GM18519 (cell line): Measurements from ENCODE around the gene RFC5.
A peak's percentile ranks its signal among the peaks of the same experiment; 100 is the strongest.
"Not testable (repeated sequence)": the region's sequence is repeated elsewhere in the genome, so short reads cannot be mapped to it uniquely, and the experiment has no call there.

Experiments used
- ATAC-seq: cut with Tn5 transposase; IDR thresholded peaks from one replicate; pipeline ENCODE4 v1.9.1; 2021; ENCODE audit warnings: mild to moderate bottlenecking, moderate library complexity; ENCODE audit not compliant: unreplicated experiment, low FRiP score

Gene RFC5

DNA sequence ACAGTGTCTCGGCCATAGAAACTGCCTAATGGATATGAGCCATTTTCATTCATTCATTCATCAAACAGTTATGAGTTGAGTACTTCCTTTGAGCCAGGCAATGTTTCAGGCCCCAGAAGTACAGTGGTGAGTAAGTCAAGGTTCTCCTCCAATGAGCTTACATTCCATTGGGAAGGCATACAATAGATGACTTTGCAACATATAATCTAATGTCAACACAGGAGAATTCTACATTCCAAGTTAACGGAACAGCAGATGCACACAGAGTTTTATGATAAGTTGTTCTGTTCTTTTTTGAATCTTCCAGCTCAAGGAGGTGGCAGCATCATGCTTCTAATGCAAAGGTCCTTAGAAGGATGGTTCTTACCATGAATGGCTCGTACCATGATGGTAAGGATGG lies 3.2 kb upstream of the RFC5 start:
- no peak for ATAC-seq

DNA sequence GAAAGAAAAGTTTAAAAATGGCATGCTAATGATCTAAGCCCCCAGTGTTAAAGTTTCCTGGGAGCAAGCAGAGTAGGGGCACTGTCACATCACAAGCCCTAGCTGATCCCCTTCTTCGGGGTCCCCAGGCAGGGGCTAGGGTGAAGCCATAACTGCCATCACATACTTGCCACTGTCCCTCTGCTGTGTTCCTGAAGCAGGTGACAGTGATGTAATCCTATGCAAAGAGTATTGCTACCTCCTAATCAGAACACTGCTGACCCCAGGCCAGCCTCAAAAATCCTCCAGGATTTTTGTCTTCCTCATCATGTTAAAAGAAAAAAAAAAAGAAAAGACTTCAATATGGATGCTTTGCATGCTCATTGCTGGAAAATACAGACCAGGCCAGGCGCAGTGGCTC lies 1.2 kb upstream of the RFC5 start:
- ATAC-seq: no peak

DNA sequence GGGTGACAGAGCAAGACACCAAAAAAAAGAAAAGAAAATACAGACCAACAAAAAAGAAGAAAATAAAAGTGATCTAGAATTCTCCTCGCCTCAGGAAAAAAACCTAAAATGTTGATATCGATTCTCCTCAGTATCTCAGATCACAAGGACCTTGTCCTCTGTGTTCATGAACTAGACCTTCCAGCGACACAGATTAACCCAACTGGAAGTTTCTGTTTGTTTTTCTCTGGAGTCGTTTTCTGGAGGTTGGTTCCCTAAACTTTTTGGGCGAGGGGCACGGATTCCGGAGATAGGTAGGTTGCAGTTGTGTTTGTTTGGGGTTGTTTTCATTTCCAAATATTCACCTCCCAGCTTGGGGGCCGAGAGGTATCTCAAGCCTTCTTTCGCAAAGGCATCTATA lies 559 bp upstream of the RFC5 start:
- no peak for ATAC-seq

DNA sequence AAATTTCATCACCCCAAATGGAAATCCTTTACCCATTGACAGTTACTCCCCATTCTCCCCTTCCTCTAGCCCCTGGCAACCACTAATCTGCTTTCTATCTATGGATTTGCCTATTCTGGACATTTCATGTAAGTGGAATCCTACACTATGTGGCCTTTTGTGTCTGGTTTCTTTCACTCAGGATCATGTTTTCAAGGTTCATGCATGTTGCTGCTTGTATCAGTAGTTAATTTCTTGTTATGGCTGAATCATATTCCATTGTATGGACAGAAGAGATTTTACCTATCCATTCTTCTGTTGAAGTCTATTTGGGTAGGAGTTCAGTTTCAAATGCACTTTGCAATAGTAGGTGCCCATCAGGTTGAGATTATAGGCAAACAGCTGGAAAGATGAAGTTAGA lies 1.4 kb downstream of the RFC5 start:
- no peak for ATAC-seq

DNA sequence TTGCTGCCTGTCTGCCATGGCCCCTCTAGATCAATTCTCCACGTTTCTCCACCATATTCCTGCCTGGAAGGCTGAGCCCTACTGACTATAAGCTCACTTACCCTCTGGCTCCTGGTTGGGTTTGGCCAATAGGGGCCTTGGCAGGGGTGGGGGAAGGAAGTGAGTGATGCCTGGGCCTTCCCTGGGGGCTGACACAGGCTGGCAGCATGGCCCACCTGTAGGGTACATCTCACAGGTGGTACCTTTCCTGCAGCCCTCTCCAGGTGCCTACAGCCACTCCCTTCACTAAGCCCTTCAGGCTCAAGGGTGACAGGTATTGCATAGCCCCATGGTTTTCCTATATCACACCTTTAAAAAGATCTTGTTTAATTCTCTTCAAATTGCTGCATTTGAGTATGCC lies 3.5 kb downstream of the RFC5 start:
- ATAC-seq: no peak

DNA sequence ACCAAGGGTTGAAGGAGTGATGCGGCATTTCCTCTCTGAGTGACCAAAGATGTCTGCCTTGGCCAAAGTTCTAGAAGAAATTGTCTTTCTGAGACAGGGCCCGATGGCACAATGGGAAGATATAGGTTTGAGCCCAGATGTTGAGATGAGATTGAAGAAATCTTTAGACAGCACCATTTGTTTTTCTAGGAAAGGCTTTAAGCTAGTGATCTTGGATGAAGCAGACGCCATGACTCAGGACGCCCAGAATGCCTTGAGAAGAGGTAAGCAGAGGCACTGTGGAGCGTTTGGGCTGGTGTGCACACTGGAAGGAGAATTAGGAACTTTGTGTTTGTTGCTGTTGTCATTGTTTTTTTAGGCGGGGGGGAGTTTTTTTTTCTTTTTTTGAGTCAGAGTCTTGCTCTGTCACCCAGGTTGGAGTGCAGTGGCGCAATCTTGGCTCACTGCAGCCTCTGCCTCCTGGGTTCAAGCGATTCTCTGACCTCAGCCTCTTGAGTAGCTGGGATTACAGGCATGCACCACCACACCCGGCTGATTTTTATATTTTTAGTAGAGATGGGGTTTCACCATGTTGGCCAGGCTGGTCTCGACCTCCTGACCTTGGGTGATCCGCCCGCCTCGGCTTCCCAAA lies 5.7 kb downstream of the RFC5 start:
- ATAC-seq: not testable (repeated sequence)

DNA sequence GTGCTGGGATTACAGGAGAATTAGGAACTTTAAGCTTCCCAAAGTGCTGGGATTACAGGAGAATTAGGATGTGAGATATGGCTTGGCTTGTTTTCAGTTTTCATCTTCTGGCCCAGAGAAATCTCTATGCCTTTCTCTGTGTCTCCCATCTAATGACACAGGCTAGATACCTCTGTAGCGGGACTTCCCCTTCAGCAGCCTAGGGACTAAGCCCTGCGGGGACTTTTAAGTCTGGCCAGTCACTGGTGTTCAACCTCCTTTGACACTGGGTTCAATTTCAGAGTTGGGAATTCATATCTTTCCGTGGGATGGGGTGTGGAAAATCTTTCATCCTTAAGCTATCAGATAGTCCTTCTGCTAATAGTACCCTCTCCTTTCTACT lies 6.2 kb downstream of the RFC5 start:
- ATAC-seq: no peak

DNA sequence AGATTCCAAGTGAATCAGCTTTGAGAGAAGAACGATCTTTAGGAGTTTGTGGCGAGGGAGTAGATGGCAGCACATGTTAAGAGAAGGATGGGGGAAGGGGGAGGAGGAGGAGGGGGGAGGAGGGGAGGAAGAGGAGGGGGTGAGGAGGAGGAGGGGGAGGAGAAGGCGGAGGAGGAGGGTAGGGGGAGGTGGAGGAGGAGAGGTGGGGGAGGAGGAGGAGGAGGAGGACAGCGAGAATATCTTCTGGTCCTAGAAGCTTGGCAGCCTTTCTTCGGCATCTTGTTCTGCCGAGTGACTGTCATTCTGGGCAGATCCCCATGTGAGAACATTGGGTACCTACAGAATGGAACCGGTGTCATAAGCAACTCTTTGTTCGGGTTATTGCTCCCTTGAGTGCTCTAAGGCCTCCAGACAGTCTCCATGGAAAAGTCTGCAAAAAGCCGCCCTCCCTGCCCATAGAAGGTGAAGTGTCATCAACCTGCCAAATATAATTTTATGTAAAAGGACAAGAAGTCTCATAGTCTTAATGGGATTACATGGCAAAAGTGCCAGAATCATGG lies 6.9 kb downstream of the RFC5 start:
- ATAC-seq: no peak

DNA sequence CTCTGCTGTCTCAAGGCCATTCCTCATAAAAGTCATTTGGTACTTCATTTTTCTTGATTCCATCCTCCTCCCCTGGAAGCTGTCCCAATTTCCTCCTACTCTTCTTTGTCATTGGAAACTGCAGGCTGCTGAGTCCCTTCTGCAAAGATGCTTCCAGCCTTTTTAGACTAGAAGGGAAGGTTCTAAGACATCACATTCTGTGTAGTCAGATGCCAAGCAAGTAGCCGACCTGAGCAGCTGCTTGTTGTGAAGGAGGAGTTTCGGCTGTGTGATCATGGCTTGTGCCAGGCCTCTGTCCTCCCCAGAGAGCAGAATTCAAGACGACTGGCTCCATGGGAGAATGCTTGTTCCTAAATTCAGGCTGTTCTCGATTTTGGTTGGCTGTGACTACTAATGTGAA lies 8.7 kb downstream of the RFC5 start:
- no peak for ATAC-seq

DNA sequence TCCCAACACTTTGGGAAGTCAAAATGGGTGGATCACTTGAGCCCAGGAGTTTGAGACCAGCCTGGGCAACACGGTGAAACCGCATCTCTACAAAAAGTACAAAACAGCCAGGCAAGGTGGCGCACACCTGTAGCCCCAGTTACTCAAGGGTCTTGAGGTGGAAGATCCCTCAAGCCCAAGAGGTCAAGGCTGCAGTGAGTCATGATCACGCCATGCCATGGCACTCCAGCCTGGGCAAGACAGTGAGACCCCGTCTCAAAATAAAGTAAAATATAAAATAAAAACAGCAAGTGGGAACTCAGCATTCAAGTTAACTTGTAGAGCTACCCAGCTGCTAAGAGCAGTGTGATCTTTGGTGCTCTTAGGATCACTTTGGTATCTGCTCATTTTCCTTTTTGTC lies 12.7 kb downstream of the RFC5 start:
- ATAC-seq: no peak

DNA sequence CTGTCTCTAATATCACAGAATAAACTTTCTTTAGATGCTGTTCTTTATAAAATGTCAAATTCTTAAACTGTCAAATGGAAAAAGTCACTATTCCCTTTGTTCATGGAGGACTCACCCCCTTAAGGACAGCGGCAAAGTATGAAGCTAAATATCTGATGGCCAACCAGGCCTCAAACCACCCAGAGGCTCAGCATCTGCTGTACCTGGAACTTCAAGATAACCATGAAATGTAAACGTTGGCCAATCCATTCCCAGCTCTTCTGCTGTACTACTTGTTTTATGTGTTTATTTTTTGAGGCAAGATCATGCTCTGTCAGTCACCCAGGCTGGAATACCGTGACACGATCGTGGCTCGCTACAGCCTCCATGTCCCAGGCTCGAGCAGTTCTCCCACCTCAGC lies 15.7 kb downstream of the RFC5 start:
- no peak for ATAC-seq

DNA sequence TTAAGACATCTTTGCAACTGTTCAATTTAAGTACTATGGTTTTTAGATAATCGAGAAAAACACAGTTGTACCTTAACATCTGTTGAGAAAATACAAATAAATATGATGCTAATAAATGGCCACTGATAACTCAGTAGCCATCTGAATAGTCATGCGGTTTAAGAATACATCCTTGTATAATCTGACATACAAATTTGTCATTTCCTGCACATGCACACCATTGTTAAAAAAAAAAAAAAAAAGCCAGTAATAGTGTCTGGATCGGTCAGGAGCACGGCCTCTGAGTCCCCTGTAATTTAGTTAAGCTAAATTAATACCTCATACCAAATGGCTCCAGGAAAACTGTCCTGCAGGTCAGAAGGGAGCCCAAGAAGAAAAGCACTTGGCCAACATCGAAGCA lies 16.8 kb downstream of the RFC5 start:
- no peak for ATAC-seq

DNA sequence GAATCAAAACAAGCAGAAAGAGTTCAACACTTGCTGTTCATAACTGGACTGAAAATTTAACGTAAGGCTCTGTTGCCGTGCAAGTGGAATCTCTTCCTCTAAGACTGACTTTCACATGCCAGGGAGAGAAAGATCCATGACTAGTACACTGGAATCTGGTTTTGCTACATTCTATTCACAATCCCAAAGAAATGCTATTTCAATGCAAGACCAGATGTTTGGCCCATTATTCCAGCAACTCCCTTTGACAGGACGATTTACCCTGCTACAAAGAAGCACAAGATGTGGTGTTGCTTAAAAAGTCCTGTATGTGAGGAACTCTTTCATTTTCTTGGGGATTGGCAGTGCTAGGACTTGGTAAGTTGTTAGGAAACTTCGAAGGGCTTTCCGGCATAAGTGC lies 17.4 kb downstream of the RFC5 start:
- ATAC-seq: no peak

DNA sequence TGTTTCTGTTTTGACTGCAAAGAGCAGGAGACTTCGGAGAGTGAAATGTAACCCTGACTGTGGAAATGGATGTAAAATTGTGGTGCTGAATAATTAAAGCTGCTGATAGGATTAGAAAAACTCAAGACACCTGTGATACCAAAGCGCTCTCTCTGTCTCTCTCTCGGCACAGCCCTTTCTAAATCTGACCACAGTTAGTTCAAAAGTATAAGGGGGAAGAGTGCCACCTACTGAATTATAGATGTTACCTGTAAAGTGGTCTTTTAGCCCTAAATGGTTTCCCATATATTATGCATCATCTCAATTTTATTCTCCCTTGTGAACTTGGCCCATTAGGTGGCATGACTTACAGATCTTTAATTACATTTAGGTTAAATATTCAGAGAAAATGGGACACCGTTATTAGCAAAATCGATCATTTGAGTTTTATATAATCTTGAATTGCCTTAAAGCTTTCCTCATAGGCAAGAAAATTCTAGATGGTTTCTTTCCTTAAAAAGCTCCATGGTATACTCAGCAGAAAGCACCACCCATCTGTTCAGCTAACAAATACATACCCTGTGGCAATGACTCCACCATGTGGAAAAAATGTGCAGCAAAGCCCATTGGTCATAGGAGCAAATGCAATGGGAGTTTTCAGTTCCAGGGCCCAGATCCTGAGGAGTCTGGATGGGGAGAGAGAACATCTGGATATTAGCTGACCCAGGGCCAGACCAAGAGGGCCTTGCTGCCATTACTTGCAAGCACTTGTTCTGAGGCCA lies 18.1 kb downstream of the RFC5 start:
- no peak for ATAC-seq

DNA sequence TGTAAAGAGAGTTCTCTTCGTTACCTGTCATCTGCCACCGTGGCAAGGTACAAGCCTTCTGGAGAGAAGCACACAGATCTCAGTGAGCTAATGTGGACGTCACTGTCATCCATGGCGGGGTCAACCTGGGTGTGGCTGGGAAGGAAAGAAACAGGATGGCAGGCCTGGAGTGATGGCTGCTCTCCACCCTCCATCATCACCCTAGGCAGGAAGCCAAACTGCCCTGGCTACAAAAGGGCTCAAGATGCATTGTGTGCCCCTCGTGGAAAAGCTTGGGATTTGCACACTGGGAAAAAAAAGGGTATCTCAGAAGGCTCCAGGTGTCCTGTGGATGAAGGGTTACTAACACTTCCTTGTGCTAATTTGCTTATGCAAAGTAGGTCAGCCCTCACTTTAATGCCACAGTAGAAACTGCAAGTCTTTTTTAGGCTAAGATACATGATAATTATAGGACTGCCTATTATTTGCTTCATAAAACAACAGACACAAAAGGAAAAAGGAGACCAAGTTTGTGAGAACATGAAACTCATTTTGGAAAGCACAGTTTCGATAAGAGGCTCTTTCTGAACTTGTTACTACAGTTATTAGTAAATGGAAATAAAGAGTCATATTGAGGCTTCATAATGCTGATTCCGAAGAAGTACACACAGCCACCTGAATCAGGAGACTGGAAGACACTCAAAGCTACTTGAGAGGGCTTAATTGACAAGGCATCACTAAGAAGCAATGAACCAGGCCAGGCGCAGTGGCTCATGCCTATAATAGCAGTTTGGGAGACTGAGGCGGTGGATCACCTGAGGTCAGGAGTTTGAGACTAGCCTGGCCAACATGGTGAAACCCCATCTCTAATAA lies 18.9 kb downstream of the RFC5 start:
- ATAC-seq: peak; percentile 89

DNA sequence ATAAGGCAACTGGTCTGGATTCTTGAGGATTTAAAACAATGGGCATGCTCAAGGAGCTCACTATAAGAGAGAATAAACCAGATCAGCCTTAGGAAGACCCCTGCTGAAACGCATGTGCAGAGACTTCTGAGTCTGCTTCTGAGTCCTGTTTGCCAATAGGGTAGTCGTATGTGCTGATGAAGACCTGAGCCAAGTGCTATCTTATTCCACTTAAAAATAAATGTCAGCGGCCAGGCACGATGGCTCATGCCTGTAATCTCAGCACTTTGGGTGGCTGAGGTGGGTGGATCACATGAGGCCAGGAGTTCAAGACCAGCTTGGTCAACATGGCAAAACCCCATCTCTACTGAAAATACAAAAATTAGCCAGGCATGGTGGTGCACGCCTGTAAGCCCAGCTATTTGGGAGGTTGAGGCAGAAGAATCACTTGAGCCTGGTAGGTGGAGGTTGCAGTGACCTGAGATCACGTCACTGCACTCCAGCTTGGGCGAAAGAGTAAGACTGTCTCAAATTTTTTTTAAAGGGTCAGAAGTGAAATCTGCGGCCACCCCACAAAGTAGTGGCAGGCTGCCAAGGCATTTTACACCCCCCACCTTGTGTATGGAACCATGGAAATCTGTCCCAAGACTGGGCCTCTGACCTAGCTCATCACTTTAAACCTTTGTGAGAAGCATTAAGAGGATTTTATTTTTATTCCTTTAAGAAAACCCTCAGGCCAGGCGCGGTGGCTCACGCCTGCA lies 20.3 kb downstream of the RFC5 start:
- ATAC-seq: no peak

DNA sequence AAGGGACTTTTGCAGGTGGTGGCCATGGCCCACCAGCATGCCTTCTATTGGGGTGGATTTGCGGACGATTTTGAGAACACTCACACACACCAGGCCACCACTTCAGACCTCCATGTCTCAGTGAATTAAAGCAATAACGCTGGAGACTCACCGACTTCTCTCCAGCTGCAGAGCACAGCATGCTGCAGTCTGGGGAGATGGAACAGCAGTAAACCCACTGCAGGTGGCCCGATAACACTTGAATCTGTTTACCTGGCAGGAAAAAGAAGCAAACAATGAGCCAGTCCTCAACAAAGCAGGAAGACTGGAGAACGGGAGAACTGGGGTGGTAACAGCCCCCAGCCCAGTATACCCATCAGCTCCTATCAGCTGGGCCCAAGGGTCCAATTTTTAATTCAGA lies 21.6 kb downstream of the RFC5 start:
- ATAC-seq: no peak

DNA sequence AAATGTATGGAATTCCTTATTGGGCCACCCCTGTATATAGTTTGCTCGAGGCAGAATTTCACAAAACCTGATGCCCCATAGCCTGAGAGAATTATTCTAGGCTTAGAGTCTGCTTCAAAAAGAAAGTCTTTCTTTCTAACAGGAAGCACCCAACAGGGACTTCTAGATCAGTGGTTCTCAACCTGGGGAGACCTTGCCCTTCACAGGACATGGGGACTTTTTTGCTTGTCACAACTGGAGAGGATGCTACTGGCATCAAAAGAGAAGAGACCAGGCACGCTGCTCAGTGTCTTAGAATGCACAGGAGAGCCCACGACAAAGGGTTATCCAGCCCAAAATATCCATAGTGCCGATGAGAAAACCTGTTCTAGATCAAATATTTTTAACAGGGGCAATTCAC lies 25.6 kb downstream of the RFC5 start:
- ATAC-seq: no peak

DNA sequence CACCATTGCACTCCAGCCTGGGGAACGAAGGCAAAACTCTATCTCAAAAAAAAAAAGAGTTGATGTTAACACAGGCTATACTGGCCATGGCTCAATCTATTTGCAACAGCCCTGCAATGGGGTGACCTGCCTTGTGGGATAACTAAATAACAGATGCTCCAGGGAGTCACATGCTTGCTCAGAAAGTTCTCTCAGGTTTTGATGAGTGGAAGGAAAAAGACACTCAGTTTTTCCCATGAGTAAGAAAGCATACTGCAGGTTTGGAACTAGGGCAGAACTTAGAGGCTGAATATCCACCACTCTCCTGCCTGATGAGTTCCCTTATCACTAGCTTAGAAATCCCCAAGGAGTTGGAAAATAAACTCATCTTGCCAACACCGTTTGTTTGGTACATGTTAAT lies 27.6 kb downstream of the RFC5 start:
- no peak for ATAC-seq

DNA sequence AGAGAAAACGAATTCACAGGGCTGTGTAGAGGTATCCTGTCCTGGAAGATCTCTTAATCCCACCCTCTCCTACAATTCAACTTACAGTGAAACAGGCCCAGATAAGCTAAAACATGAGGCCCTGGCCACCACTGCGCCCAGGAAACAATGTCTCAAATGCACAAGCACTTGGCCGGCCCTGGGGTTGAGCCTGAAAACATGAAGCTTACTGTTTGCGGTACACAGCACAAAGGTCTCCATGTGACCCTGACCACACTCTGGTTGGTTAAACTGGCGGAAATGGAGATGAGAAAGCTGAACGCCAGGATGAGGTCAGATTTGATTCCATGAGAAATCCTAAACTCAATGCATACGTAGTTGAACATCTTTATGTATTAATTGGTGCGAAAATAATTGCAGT lies 28.1 kb downstream of the RFC5 start:
- ATAC-seq: no peak

DNA sequence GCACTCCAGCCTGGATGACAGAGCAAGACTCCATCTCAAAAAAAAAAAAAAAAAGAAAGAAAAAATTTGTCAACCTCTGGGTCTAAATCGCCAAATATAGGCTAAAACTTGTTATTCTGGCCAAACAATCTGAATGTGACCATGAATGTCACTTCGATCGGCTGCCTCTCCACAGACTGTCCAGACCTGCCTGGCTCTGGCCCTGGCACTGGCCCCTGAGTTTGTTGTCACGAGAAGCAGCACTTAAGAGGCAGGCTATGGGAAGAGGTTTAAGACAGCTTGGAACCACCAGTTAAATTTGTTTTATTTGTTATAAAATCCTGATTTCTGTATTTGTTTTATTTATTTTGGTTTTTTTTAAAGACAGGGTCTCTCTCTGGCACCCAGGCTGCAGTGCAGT lies 29.9 kb downstream of the RFC5 start:
- no peak for ATAC-seq
